GM12874 (cell line): ENCODE data around the gene SGIP1.

Source experiments
- TF ChIP-seq, protein P1 (sequence below): IDR thresholded peaks from 2 replicates; pipeline ENCODE4 v1.5.1; 2011; ENCODE audit warnings: low read depth, mild to moderate bottlenecking, control low read depth, low read length, moderate library complexity; ENCODE audit not compliant: insufficient read depth

The SGIP1 gene

DNA sequence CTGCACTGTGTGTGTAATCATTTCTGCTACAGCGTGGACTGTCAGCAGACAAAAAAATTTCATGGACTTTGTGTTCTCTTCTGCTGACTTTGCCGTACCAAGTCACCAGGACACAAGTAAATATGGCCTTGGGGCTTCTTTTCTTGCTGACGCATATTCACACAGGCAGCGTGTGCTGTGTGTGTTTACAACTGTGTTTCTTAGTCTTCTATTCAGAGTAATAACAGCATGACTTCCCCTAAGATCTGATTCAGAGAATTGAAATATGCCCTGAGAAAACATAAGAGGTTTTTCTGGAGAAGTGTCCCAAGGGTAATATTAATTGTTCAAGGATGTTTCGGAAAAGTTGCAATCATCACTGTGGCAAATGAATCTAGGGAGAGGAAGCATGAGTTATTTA, 171.2 kb downstream of the SGIP1 start:
- TF ChIP-seq, protein P1, sequence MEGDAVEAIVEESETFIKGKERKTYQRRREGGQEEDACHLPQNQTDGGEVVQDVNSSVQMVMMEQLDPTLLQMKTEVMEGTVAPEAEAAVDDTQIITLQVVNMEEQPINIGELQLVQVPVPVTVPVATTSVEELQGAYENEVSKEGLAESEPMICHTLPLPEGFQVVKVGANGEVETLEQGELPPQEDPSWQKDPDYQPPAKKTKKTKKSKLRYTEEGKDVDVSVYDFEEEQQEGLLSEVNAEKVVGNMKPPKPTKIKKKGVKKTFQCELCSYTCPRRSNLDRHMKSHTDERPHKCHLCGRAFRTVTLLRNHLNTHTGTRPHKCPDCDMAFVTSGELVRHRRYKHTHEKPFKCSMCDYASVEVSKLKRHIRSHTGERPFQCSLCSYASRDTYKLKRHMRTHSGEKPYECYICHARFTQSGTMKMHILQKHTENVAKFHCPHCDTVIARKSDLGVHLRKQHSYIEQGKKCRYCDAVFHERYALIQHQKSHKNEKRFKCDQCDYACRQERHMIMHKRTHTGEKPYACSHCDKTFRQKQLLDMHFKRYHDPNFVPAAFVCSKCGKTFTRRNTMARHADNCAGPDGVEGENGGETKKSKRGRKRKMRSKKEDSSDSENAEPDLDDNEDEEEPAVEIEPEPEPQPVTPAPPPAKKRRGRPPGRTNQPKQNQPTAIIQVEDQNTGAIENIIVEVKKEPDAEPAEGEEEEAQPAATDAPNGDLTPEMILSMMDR: no peak

DNA sequence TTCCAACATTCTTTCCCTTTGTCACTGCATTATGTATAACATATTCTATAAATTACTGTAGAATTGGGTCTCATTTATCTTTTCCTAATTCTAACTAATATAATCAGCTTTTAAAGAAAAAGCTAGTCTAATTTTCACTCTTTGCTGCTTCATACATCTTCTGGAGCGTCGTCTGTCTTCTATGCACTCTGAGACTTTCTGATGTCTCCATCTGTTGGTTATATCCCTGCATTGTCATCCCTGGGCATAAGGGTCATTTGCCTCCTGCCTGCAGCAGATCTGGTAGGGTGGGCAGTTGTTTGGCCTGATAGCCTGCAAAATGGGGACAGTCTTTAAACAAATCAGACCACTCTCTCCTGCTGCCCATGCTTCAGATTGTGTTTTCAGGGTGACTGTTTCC, 177.5 kb downstream of the SGIP1 start:
- TF ChIP-seq, protein P1: 0 out of 2 replicates have a peak, but pooled peaks have one; percentile 10

DNA sequence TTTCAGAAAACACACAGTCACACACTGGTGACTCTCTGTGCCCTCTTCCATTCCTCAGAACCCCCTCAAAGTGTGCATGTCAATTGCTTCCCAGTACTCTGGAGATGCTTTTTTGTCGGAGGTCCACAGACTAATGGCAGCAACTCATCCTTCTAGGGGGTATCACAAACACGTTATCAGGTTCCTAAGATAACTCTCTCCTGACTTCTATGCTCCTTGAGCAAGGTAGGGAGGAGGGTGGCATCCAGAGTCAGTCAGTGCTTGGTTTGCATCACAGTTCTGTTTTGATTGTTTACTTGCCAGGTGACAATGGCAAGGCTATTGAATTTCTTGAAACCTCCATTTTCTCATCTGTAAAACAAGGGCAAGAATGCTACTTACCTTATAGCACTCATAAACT, 178.9 kb downstream of the SGIP1 start:
- TF ChIP-seq, protein P1: no peak

DNA sequence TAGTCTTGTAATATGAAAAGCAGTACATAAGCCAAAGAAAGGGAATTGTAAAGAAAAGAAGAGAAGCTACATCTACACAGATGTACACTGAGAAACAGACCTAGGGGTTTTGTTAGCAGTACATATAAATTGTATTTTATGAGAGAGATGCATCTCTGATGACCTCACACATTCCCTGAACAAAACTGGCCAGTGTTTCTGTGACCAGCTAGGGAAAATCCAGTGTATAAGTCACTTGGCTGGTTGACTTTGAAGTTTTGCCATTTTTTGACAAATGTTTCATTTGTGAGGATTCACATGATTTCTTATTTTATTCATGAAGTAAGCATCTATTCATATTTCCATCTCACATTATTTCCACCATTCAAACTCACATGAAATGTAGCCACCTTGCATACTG, 190.0 kb downstream of the SGIP1 start:
- TF ChIP-seq, protein P1: no peak

DNA sequence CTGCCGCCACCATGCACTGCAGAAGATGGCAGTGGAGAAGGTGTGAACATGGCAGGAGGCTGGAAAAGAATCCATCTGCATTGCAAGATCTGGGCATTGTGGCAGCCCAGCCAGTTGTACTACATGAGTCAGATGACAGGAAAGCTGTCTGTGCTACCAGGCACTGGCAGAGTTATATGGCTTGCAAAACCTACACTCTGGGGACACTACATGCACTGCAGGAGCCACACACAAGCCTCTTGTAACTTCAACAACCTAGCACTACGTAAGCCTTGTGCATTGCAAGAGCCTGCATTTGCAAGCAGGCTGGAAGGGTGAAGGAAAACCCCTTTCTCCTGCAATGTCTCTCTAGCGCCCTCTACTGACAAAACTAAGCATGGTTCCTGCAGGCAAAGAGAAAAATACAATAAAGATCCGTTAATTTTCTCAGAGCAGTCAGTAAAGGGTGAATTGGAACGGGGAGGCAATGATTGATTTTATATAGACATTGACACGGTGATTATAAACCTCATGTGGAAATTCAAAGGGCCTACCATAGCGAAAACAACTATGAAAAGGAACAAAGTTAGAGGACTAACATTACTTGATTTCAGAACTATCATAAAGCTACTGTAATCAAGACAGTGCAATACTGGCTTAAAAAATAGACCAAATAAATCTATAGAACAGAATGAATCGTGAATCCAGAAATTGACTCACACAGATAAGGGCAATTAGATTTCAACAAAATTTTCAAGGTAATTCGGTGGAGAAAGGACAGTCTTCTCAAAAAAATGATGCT, 192.1 kb downstream of the SGIP1 start:
- TF ChIP-seq, protein P1: peak; percentile 90

DNA sequence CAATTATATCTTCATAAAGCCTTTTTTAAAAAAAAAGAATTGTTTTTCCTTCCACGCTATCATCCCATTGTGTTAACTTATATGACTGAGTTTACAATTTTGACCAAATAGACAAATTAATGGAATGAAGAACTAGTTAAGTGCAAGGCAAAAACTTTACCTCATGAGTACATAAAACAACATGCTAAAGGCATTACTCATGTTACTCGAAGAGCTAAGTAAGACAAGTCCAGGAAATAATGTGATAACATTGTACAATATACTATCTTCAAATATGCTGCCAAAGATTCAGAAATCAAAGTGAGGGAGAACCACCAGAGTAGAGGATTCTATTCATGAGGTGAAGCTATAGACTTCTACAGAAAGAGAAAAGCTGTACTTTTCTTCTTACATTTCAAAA, 194.1 kb downstream of the SGIP1 start:
- TF ChIP-seq, protein P1: no peak

DNA sequence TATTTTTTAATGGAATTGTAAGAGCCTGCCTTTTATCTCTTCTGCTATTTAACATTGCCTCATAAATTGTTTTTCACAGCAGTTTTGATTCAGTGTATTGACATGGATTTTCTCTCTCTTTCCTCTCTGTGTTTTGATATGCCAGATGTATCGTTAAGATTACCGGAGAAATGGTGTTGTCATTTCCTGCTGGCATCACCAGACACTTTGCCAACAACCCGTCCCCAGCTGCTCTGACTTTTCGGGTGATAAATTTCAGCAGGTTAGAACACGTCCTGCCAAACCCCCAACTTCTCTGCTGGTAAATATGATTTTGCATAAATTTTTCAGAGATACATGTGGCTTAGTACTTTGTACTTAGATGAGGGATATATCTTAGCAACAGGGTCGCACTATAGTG, 195.2 kb downstream of the SGIP1 start:
- TF ChIP-seq, protein P1: no peak
